ENCODE results near the gene CD28.

CD28 gene

GRCh38 chr2:203706403-203706802 is at the start of gene CD28:
Gene CD28, plus strand, starts transcription at chr2:203706639. Its CDS starts 58 bp downstream, at chr2:203706697.
- peak; percentile 55 to 83 (median 69) for DNase-seq (ENCODE audit: low read depth in 4 of 4, low spot score in 1 of 4)

GRCh38 chr2:203659331-203660049 is 46.9 kb upstream of the CD28 start:
- no peak for DNase-seq (ENCODE audit: low read depth in 4 of 4, low spot score in 1 of 4)

- DNase-seq (ENCODE audit: low read depth in 4 of 4, low spot score in 1 of 4), result no peak
Measured at GRCh38 chr2:203660465-203660864, 46.0 kb upstream of the CD28 start.

- DNase-seq (ENCODE audit: low read depth in 4 of 4, low spot score in 1 of 4), result no peak
Measured at GRCh38 chr2:203661279-203661908, 45.0 kb upstream of the CD28 start.

- DNase-seq (ENCODE audit: low read depth in 4 of 4, low spot score in 1 of 4), result no peak
Measured at GRCh38 chr2:203662487-203662886, 44.0 kb upstream of the CD28 start.

- DNase-seq (ENCODE audit: low read depth in 4 of 4, low spot score in 1 of 4), result no peak
Measured at GRCh38 chr2:203662951-203663350, 43.5 kb upstream of the CD28 start.

GRCh38 chr2:203664029-203664755 is 42.2 kb upstream of the CD28 start:
- no peak for DNase-seq (ENCODE audit: low read depth in 4 of 4, low spot score in 1 of 4)

GRCh38 chr2:203667838-203668237 is 38.6 kb upstream of the CD28 start:
- DNase-seq (ENCODE audit: low read depth in 4 of 4, low spot score in 1 of 4), result no peak

GRCh38 chr2:203669820-203670219 is 36.6 kb upstream of the CD28 start:
- DNase-seq (ENCODE audit: low read depth in 4 of 4, low spot score in 1 of 4), result no peak

- no peak for DNase-seq (ENCODE audit: low read depth in 4 of 4, low spot score in 1 of 4)
Measured at GRCh38 chr2:203670939-203671338, 35.5 kb upstream of the CD28 start.

GRCh38 chr2:203671876-203672275 is 34.6 kb upstream of the CD28 start:
- no peak for DNase-seq (ENCODE audit: low read depth in 4 of 4, low spot score in 1 of 4)

GRCh38 chr2:203672856-203673255 is 33.6 kb upstream of the CD28 start:
- DNase-seq (ENCODE audit: low read depth in 4 of 4, low spot score in 1 of 4), result no peak

GRCh38 chr2:203673933-203674332 is 32.5 kb upstream of the CD28 start:
- DNase-seq (ENCODE audit: low read depth in 4 of 4, low spot score in 1 of 4), result no peak

GRCh38 chr2:203675086-203675485 is 31.4 kb upstream of the CD28 start:
- DNase-seq (ENCODE audit: low read depth in 4 of 4, low spot score in 1 of 4), result no peak

- DNase-seq (ENCODE audit: low read depth in 4 of 4, low spot score in 1 of 4), result no peak
Measured at GRCh38 chr2:203678971-203679370, 27.5 kb upstream of the CD28 start.

- no peak for DNase-seq (ENCODE audit: low read depth in 4 of 4, low spot score in 1 of 4)
Measured at GRCh38 chr2:203679401-203679800, 27.0 kb upstream of the CD28 start.

GRCh38 chr2:203681978-203682377 is 24.5 kb upstream of the CD28 start:
- DNase-seq (ENCODE audit: low read depth in 4 of 4, low spot score in 1 of 4), result no peak

- no peak for DNase-seq (ENCODE audit: low read depth in 4 of 4, low spot score in 1 of 4)
Measured at GRCh38 chr2:203682688-203683130, 23.7 kb upstream of the CD28 start.

- no peak for DNase-seq (ENCODE audit: low read depth in 4 of 4, low spot score in 1 of 4)
Measured at GRCh38 chr2:203683421-203683820, 23.0 kb upstream of the CD28 start.

GRCh38 chr2:203683932-203684556 is 22.4 kb upstream of the CD28 start:
- DNase-seq (ENCODE audit: low read depth in 4 of 4, low spot score in 1 of 4), result no peak

GRCh38 chr2:203685081-203685621 is 21.3 kb upstream of the CD28 start:
- DNase-seq (ENCODE audit: low read depth in 4 of 4, low spot score in 1 of 4), result no peak

All from stimulated activated CD4-positive, alpha-beta T cell treated with anti-CD3 and anti-CD28 coated beads, Interleukin-1b, Interleukin-23, amount 100 ng/mL, for 24 hours (primary cell).